Neural cell (in vitro differentiated cells): ENCODE measurements around the gene HNRNPK.

Experiments
- CTCF ChIP-seq: fragments of 450-650 bp; IDR thresholded peaks from 2 replicates; pipeline ENCODE4 v1.5.1; 2014; ENCODE audit warnings: antibody characterized with exemption, mild to moderate bottlenecking, moderate library complexity; ENCODE audit not compliant: poor library complexity, severe bottlenecking
- TAF1 ChIP-seq: IDR thresholded peaks from 2 replicates; pipeline ENCODE4 v1.6.1; 2012; ENCODE audit warnings: low read depth

- no peak for TF ChIP-seq TAF1
- peak; percentile 75 for TF ChIP-seq CTCF
Measured at GRCh38 chr9:83920469-83920926, 59.5 kb downstream of the HNRNPK start.
